ENCODE data around the gene PLP1.

PLP1 gene

DNA sequence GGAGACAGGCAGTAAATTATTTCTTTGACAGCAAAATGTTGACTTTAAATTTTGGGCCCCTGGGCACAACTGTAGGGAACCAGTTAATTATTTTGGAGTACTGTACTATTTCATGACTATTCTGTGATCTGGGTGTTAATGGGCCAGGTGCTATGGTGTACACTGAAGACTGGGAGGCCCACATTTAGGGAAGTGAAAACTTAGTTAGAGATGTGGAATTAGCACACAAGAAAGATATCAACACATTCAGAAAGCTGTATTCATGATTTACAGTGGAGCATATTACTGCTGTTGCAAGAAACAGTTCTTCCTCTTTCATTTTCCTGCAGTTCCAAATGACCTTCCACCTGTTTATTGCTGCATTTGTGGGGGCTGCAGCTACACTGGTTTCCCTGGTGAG is 12.4 kb downstream of the PLP1 start:
- no peak for TF ChIP-seq ZNF70 (CRISPR knock-in tag; IDR thresholded peaks at IDR 0.05)
- TF ChIP-seq, protein P1, sequence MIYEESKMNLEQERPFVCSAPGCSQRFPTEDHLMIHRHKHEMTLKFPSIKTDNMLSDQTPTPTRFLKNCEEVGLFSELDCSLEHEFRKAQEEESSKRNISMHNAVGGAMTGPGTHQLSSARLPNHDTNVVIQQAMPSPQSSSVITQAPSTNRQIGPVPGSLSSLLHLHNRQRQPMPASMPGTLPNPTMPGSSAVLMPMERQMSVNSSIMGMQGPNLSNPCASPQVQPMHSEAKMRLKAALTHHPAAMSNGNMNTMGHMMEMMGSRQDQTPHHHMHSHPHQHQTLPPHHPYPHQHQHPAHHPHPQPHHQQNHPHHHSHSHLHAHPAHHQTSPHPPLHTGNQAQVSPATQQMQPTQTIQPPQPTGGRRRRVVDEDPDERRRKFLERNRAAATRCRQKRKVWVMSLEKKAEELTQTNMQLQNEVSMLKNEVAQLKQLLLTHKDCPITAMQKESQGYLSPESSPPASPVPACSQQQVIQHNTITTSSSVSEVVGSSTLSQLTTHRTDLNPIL (CRISPR knock-in tag; IDR thresholded peaks at IDR 0.05; ENCODE audit: low read depth) = no peak
- no peak for TF ChIP-seq TCF4 (CRISPR knock-in tag; IDR thresholded peaks at IDR 0.05; ENCODE audit: borderline replicate concordance)
- TF ChIP-seq BACH2 (CRISPR knock-in tag; IDR thresholded peaks at IDR 0.05; ENCODE audit: borderline replicate concordance) = no peak
- TF ChIP-seq ZNF565 (CRISPR knock-in tag; conservative IDR thresholded peaks at IDR 0.05; ENCODE audit: low read depth) = no peak
- TF ChIP-seq, protein P2, sequence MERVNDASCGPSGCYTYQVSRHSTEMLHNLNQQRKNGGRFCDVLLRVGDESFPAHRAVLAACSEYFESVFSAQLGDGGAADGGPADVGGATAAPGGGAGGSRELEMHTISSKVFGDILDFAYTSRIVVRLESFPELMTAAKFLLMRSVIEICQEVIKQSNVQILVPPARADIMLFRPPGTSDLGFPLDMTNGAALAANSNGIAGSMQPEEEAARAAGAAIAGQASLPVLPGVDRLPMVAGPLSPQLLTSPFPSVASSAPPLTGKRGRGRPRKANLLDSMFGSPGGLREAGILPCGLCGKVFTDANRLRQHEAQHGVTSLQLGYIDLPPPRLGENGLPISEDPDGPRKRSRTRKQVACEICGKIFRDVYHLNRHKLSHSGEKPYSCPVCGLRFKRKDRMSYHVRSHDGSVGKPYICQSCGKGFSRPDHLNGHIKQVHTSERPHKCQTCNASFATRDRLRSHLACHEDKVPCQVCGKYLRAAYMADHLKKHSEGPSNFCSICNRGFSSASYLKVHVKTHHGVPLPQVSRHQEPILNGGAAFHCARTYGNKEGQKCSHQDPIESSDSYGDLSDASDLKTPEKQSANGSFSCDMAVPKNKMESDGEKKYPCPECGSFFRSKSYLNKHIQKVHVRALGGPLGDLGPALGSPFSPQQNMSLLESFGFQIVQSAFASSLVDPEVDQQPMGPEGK (CRISPR knock-in tag; IDR thresholded peaks at IDR 0.05; ENCODE audit: borderline replicate concordance) = no peak
- no peak for TF ChIP-seq CSDC2 (CRISPR knock-in tag; IDR thresholded peaks at IDR 0.05)
- TF ChIP-seq TOX (CRISPR knock-in tag; IDR thresholded peaks at IDR 0.05; ENCODE audit: borderline replicate concordance) = no peak
- TF ChIP-seq ESRRG (CRISPR knock-in tag; IDR thresholded peaks at IDR 0.05) = no peak
- no peak for TF ChIP-seq ISL1 (CRISPR knock-in tag; IDR thresholded peaks at IDR 0.05)
- TF ChIP-seq, protein P3, sequence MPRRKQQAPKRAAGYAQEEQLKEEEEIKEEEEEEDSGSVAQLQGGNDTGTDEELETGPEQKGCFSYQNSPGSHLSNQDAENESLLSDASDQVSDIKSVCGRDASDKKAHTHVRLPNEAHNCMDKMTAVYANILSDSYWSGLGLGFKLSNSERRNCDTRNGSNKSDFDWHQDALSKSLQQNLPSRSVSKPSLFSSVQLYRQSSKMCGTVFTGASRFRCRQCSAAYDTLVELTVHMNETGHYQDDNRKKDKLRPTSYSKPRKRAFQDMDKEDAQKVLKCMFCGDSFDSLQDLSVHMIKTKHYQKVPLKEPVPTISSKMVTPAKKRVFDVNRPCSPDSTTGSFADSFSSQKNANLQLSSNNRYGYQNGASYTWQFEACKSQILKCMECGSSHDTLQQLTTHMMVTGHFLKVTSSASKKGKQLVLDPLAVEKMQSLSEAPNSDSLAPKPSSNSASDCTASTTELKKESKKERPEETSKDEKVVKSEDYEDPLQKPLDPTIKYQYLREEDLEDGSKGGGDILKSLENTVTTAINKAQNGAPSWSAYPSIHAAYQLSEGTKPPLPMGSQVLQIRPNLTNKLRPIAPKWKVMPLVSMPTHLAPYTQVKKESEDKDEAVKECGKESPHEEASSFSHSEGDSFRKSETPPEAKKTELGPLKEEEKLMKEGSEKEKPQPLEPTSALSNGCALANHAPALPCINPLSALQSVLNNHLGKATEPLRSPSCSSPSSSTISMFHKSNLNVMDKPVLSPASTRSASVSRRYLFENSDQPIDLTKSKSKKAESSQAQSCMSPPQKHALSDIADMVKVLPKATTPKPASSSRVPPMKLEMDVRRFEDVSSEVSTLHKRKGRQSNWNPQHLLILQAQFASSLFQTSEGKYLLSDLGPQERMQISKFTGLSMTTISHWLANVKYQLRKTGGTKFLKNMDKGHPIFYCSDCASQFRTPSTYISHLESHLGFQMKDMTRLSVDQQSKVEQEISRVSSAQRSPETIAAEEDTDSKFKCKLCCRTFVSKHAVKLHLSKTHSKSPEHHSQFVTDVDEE (CRISPR knock-in tag; IDR thresholded peaks at IDR 0.05) = no peak
- TF ChIP-seq RARB (CRISPR knock-in tag; IDR thresholded peaks at IDR 0.05) = no peak
- TF ChIP-seq ZNF8 (CRISPR knock-in tag; IDR thresholded peaks at IDR 0.05) = no peak
- no peak for TF ChIP-seq SNAI2 (CRISPR knock-in tag; IDR thresholded peaks at IDR 0.05)
- TF ChIP-seq GLIS3 (CRISPR knock-in tag; IDR thresholded peaks at IDR 0.05) = no peak
- ATAC-seq = no peak

DNA sequence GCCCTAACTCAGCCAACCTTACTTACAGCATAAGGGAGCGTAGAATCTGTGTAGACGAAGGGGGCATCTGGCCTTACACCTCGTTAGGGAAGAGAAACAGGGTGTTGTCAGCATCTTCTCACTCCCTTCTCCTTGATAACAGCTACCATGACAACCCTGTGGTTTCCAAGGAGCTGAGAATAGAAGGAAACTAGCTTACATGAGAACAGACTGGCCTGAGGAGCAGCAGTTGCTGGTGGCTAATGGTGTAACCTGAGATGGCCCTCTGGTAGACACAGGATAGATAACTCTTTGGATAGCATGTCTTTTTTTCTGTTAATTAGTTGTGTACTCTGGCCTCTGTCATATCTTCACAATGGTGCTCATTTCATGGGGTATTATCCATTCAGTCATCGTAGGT is 14.6 kb downstream of the PLP1 start:
- peak; percentile 66 for ATAC-seq
- TF ChIP-seq TCF4 (CRISPR knock-in tag; IDR thresholded peaks at IDR 0.05; ENCODE audit: borderline replicate concordance) (no peak), ZC3H10 (CRISPR knock-in tag; IDR thresholded peaks at IDR 0.05) (no peak), SNAI2 (CRISPR knock-in tag; IDR thresholded peaks at IDR 0.05) (no peak), OSR1 (CRISPR knock-in tag; IDR thresholded peaks at IDR 0.05) (no peak), GLIS3 (CRISPR knock-in tag; IDR thresholded peaks at IDR 0.05) (no peak), CSDC2 (CRISPR knock-in tag; IDR thresholded peaks at IDR 0.05) (no peak), TOX (CRISPR knock-in tag; IDR thresholded peaks at IDR 0.05; ENCODE audit: borderline replicate concordance) (no peak), ZNF70 (CRISPR knock-in tag; IDR thresholded peaks at IDR 0.05) (no peak), ZNF565 (CRISPR knock-in tag; conservative IDR thresholded peaks at IDR 0.05; ENCODE audit: low read depth) (no peak), ARNTL (CRISPR knock-in tag; IDR thresholded peaks at IDR 0.05; ENCODE audit: borderline replicate concordance, low read depth) (no peak)
- TF ChIP-seq, protein P3 (CRISPR knock-in tag; IDR thresholded peaks at IDR 0.05) = no peak
- TF ChIP-seq, protein P2 (CRISPR knock-in tag; IDR thresholded peaks at IDR 0.05; ENCODE audit: borderline replicate concordance) = no peak

All from SK-N-SH treated with all-trans-retinoic acid at 6 μM for 48 hours (cell line).